CD4-positive, alpha-beta T cell treated with Interferon alpha-2 for 1 hour (primary cell): ENCODE measurements around the gene GPC5.
"Not testable (repeated sequence)": the region's sequence is repeated elsewhere in the genome, so short reads cannot be mapped to it uniquely, and the experiment has no call there.

Experiments
- DNase-seq, 2 donors: peaks; one replicate each; pipeline ENCODE4 v3.0.0-alpha.2; 2020 to 2022

GPC5 gene

DNA sequence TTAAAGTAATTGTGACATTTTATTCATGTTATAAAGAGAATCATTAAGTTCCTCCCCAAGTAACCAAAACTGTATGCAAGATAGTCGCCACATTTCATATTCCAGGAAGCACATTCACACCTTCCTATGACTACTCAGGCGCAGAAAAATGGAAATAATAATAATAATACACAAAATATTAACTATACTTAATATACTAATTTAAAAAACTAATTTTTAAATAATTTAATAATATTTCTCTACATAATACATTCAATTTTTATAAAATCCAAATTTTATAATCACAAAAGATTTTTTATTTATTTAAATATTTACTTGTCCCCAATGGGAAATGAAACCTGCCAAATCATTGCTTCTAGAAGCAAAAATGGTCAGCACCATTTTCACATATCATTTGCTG is 1030.8 kb downstream of the GPC5 start:
- DNase-seq: no peak

DNA sequence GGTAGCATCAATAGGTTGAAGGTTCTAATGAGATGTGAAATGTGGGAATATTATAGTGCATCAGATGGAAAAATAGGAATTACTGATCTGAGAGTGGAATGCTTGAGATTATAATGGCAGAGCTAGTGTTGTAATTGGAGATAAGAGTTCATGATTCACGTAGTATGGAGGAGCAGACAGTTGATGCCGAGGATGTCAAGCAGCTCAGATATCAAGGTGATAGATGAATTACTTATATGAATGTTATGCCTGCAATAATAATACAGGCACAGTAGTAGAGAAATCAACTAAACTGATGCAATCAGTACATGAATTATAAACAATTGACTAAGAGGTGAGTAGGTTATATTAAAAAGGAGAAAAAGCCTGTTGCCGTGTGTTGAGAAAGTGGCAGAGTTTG is 1035.0 kb downstream of the GPC5 start:
- DNase-seq: no peak

DNA sequence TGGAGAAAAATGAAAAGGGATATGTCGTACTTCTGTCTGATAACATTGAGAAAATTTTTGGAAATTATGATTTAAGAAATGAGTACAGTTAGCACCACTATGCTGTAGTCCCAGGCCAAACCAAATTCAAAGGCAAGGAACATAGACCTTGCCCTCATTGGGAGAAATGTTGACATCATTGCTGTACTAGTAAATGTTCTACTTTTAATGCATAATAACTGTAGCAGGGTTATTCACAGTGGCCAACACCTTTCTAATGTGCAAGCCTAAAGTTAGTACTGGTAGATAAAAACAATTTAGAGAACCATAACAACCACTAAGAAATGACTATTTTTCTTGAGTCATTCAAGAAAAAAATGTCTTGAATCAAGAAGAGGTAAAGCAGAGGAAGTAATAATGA is 1035.5 kb downstream of the GPC5 start:
- no peak for DNase-seq

- no peak for DNase-seq
Measured at GRCh38 chr13:92436924-92437323, 1038.5 kb downstream of the GPC5 start.

- no peak for DNase-seq
Measured at GRCh38 chr13:92444244-92444643, 1045.8 kb downstream of the GPC5 start.

DNA sequence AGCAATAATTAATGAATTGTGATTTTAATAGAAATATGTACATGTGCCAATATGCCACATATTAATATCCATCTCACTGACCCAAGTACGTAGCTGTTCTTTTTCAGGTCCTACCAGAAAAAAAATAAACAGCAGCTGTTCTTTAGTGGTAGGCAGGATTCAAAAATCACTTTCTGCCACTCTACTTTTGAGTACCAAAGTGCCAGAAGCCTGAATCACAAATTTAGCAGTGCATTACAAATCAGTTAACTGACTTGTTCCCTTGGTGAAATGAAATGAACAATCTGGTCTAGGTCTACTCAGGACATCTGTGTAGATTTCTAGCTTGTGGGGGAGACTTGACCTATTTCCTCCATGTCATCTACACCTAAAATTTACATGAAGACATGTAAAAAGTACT is 1052.6 kb downstream of the GPC5 start:
- no peak for DNase-seq

- DNase-seq: no peak
Measured at GRCh38 chr13:92452840-92453239, 1054.4 kb downstream of the GPC5 start.

GRCh38 chr13:92459306-92459705 is 1060.9 kb downstream of the GPC5 start:
- no peak for DNase-seq

- no peak for DNase-seq
Measured at GRCh38 chr13:92460479-92460878, 1062.1 kb downstream of the GPC5 start.

DNA sequence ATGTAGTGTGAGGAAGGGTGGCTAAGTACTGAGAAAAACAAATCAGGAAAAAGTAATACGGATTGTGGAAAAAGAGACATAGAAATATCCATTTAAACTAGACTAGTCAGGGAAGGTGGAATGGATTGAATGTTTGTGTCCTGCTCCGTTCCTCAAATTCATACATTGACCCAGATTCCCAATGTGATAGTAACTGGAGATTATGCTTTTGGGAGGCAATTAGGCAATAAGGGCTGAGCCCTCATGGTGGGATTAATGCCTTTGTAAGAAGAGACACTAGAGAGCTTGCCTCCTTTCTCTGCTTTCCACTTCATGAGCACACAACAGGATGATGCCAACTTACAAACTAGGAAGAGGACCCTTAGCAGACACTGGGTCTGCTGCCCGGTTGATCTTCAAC is 1063.0 kb downstream of the GPC5 start:
- DNase-seq: no peak

DNA sequence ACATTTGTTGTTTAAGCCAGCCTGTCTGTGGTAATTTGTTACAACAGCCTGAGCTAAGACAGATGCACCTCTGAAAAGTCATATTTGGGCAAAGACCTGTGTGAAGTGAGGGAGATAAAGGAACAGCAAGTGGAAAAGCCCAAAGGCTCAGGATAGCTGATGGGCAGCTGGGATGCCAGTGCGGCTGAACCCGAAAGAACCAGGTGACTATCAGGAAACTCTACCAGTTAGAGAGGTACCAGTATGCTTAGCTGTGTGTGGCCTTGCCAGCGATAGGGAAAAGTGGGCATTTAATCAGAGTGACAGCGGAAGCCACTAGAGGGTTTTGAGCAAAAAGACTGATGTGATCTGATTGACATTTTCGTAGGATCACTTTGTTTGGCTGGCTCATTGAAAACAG is 1063.4 kb downstream of the GPC5 start:
- no peak for DNase-seq

DNA sequence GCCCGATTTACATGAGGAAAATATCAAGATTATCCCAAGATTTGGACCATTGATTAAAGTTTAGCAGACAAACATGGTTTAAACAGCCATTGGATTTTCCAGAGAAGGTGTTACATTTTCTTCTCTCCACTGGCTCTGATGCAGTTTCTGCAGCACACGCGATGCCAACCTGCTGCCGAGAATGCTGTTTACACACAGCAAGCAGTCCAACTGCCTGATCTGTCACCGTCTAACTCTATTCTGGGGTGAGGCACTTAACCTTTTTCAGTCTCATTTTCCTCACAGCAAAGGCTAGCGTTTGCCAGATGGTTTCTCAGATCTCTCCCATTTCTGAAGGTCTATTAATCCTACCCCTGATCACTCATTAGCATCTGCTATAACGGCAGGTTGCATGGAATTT is 1064.7 kb downstream of the GPC5 start:
- no peak for DNase-seq

DNA sequence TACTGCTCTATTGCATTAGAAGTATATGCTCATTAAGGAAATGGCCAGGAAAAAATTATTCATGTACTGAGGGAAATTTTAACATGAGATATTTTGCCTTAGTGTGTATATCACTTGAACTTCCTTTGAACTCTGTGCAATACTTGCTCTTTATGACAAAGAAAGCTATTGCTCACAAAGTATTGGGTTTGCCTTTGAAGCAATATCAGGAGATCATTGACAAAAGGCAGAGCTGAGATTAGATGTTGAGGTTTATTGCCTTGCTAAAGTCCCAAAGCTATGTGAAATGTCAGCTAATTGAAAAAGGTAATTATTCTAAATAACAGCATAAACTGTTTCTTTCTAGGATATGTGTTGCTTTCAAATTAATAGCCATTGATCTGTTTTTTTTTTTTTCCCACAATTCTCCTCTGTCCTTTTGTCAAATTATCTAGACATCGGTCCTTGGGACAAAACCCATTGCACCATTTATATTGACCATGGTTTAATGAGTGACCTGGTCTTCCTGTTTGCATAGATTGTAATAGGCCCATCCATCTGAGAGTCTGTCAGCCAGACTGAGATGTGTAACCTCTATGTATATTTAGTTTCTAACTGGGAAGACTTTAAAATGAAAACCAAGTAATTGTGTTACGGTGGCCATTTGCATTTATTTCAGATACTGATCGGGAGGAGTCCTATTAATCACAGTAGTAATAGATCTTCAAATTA is 1075.5 kb downstream of the GPC5 start:
- DNase-seq: no peak

- no peak for DNase-seq
Measured at GRCh38 chr13:92480387-92480786, 1082.0 kb downstream of the GPC5 start.

- DNase-seq: not testable (repeated sequence)
Measured at GRCh38 chr13:92482790-92483189, 1084.4 kb downstream of the GPC5 start.

- no peak for DNase-seq
Measured at GRCh38 chr13:92483894-92484293, 1085.5 kb downstream of the GPC5 start.

GRCh38 chr13:92487238-92487637 is 1088.8 kb downstream of the GPC5 start:
- DNase-seq: no peak

GRCh38 chr13:92488249-92488852 is 1089.9 kb downstream of the GPC5 start:
- DNase-seq: no peak

DNA sequence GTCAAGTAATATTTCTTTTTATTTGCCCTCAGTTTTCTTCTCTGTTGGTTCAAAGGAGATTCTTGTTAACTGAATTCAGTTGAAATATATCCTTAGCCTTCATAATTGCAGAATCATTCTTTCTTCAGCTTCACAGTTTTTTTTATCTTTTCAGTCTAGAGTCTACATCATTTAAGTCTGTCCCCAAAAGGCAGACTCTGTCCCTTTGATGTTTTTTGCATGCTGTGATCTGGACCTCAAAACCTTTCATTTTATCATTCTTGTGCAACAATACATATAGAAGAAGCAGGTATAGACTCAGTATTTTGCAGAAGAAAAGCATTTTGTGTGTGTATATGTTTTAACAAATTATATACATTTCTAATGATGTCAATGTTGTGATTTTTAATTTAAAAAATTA is 1093.4 kb downstream of the GPC5 start:
- no peak for DNase-seq

DNA sequence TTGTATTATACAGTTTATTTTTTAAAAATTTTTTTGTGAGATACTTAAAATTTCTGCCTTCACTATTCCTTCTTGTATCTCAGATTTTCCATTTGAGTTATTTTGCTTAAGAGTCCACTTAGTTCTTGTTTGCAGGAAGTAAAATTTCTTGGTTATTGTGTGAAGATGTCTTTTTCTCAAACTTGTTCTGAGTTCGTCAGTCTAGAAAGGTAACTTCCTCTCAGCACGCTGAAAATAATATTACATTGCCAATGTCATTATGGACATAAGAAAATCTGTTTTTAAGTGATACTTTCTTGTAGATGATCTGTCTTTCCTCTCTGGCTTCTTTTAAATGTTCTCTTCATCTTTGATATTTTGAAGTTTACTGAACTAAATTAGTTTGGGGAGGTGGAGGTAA is 1096.5 kb downstream of the GPC5 start:
- no peak for DNase-seq

- no peak for DNase-seq
Measured at GRCh38 chr13:92500192-92500591, 1101.8 kb downstream of the GPC5 start.

DNA sequence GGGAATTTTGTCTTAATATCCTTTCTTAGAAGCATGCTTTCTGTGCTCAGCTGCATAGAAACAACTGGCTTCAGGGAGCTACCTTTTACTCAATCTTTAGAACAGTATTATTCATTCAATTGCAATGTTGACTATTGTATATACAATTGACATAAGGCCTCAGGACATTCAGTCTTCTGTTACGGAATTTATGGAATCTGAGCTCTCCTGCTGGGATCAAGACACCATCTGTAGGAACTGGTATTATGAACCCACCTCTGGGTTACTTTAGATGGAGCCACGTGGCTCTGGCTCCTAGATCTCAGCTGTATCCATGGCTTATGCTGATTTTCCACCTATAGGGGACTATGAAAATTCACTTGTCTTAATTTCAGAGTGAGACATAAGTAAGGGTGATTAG is 1112.0 kb downstream of the GPC5 start:
- no peak for DNase-seq

GRCh38 chr13:92512852-92513251 is 1114.4 kb downstream of the GPC5 start:
- DNase-seq: no peak

DNA sequence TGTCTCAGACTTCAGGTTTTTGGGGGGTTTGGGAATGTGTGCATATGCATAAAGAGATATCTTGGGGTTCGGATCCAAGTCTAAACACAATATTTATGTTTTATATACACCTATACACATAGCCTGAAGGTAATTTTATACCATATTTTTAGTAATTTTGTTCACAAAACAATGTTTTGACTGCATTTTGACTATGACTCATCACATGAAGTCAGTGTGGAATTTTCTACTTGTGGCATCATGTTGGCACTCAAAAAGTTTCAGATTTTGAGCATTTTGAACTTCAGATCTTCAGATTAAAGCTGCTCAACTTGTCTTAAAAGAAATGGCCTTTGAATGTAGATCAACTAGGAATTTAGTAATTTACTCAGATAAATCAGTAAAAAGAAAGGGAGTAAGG is 1115.3 kb downstream of the GPC5 start:
- DNase-seq: no peak
